SW 1271 (cell line): Measurements from ENCODE around the gene EIPR1.

ENCODE experiments used
- DNase-seq, 2 experiments: peaks; one replicate each; lab custom pipeline; 2025; lab: John Stamatoyannopoulos, UW

EIPR1 gene

GRCh38 chr2:3303583-3304406 is 73.8 kb downstream of the EIPR1 start:
- DNase-seq: peak; percentile 11 to 70

GRCh38 chr2:3302751-3303582 is 74.7 kb downstream of the EIPR1 start:
- no peak for DNase-seq

GRCh38 chr2:3302421-3302750 is 75.2 kb downstream of the EIPR1 start:
- no peak for DNase-seq

- no peak for DNase-seq
Measured at GRCh38 chr2:3301001-3301400, 76.6 kb downstream of the EIPR1 start.

- no peak for DNase-seq
Measured at GRCh38 chr2:3300224-3300995, 77.2 kb downstream of the EIPR1 start.

GRCh38 chr2:3299703-3300102 is 77.9 kb downstream of the EIPR1 start:
- no peak for DNase-seq

- DNase-seq: no peak
Measured at GRCh38 chr2:3299130-3299529, 78.5 kb downstream of the EIPR1 start.

GRCh38 chr2:3298191-3298590 is 79.4 kb downstream of the EIPR1 start:
- DNase-seq: no peak

- DNase-seq: no peak
Measured at GRCh38 chr2:3297523-3297922, 80.1 kb downstream of the EIPR1 start.

- DNase-seq: no peak
Measured at GRCh38 chr2:3296182-3296972, 81.2 kb downstream of the EIPR1 start.

GRCh38 chr2:3294493-3294892 is 83.1 kb downstream of the EIPR1 start:
- no peak for DNase-seq

- DNase-seq: no peak
Measured at GRCh38 chr2:3294069-3294468, 83.5 kb downstream of the EIPR1 start.

- DNase-seq: no peak
Measured at GRCh38 chr2:3293221-3293620, 84.4 kb downstream of the EIPR1 start.

- no peak for DNase-seq
Measured at GRCh38 chr2:3292416-3292815, 85.2 kb downstream of the EIPR1 start.

- no peak for DNase-seq
Measured at GRCh38 chr2:3291750-3292149, 85.9 kb downstream of the EIPR1 start.

- DNase-seq: no peak
Measured at GRCh38 chr2:3291113-3291512, 86.5 kb downstream of the EIPR1 start.

GRCh38 chr2:3290655-3291054 is 87.0 kb downstream of the EIPR1 start:
- DNase-seq: no peak

GRCh38 chr2:3289971-3290370 is 87.6 kb downstream of the EIPR1 start:
- DNase-seq: no peak

GRCh38 chr2:3289526-3289925 is 88.1 kb downstream of the EIPR1 start:
- no peak for DNase-seq

GRCh38 chr2:3289171-3289515 is 88.5 kb downstream of the EIPR1 start:
- DNase-seq: no peak

GRCh38 chr2:3288470-3289170 is 89.0 kb downstream of the EIPR1 start:
- no peak for DNase-seq
